ENCODE measurements around the gene FOXR2. TPM values are rescaled to one million over a fixed set of nuclear protein-coding genes. Genes with fewer than 3 reads are reported as not detected.

FOXR2 gene, protein sequence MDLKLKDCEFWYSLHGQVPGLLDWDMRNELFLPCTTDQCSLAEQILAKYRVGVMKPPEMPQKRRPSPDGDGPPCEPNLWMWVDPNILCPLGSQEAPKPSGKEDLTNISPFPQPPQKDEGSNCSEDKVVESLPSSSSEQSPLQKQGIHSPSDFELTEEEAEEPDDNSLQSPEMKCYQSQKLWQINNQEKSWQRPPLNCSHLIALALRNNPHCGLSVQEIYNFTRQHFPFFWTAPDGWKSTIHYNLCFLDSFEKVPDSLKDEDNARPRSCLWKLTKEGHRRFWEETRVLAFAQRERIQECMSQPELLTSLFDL
- total RNA-seq, result not detected in 2 replicates

GRCh38 chrX:55623100-55623499 lies at the start of gene FOXR2:
FOXR2 (plus strand) TSS chrX:55623400; CDS start chrX:55623712, 312 bp downstream.

Small RNAs within 50 kb of the gene (small RNA-seq; reads per million reads assigned to genes)
- gene RF00019, result not detected

Other genes starting within 250 kb of the FOXR2 start
- gene MAGEH1, start 171.3 kb upstream of the FOXR2 start, total RNA-seq, result 23.1 and 25.4 TPM in 2 replicates
- gene USP51, start 133.6 kb upstream of the FOXR2 start, total RNA-seq, result 3.5 and 3.7 TPM in 2 replicates
- gene RRAGB, start 94.3 kb downstream of the FOXR2 start, total RNA-seq, result 25.6 and 27.0 TPM in 2 replicates

All from articular chondrocyte of knee joint (primary cell).